ENCODE measurements around the gene CAPN14.

DNA sequence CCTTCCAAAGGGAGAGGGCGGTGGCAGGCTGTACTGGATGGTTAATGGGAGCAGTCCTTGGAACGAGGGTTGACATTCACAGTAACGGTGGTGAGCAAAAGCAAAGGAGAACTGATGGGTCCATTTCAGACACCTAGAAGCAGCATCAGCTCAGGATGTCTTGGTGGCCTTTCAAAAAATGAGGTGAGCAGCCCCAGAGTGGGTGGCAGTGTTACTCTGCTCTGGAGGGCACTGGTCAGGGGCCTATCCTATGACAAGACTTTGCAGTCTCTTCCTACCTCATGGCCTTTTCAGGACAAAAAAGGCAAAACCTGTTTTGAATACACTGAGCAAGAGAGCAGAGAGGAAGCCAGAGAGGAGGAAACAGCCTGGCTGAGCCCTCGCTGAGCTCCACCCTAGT is 23.5 kb downstream of the CAPN14 start:
- TF ChIP-seq, protein P1, sequence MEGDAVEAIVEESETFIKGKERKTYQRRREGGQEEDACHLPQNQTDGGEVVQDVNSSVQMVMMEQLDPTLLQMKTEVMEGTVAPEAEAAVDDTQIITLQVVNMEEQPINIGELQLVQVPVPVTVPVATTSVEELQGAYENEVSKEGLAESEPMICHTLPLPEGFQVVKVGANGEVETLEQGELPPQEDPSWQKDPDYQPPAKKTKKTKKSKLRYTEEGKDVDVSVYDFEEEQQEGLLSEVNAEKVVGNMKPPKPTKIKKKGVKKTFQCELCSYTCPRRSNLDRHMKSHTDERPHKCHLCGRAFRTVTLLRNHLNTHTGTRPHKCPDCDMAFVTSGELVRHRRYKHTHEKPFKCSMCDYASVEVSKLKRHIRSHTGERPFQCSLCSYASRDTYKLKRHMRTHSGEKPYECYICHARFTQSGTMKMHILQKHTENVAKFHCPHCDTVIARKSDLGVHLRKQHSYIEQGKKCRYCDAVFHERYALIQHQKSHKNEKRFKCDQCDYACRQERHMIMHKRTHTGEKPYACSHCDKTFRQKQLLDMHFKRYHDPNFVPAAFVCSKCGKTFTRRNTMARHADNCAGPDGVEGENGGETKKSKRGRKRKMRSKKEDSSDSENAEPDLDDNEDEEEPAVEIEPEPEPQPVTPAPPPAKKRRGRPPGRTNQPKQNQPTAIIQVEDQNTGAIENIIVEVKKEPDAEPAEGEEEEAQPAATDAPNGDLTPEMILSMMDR (IDR thresholded peaks at IDR 0.05) = no peak
- TF ChIP-seq POLR2A (IDR thresholded peaks at IDR 0.05) (no peak), POLR2AphosphoS5 (IDR thresholded peaks at IDR 0.05) (no peak)

Measured in upper lobe of left lung (tissue), 4 donors.